SK-N-SH (cell line): Measurements from ENCODE around the gene ENOX2.

Experiments
- EZH2phosphoT487 ChIP-seq: fragments of 200-600 bp; sonication (generic); IDR thresholded peaks from 2 replicates; pipeline ENCODE4 v1.6.1; 2017; ENCODE audit warnings: low read depth, mixed run types, mild to moderate bottlenecking, antibody characterized with exemption, moderate library complexity, borderline replicate concordance
- GABPA ChIP-seq: IDR thresholded peaks from 2 replicates; pipeline ENCODE4 v1.4.0; 2012; ENCODE audit warnings: low read depth, mild to moderate bottlenecking
- POLR2AphosphoS5 ChIP-seq: IDR thresholded peaks from 2 replicates; pipeline ENCODE4 v1.6.1; 2012; ENCODE audit warnings: low read depth, low read length
- RAD21 ChIP-seq: IDR thresholded peaks from 2 replicates; pipeline ENCODE4 v1.6.1; 2012; ENCODE audit warnings: mild to moderate bottlenecking, low read length
- TCF12 ChIP-seq: IDR thresholded peaks from 2 replicates; pipeline ENCODE4 v1.4.0; 2012
- TEAD4 ChIP-seq: IDR thresholded peaks from 2 replicates; pipeline ENCODE4 v1.4.0; 2012; ENCODE audit warnings: mild to moderate bottlenecking, borderline replicate concordance; ENCODE audit not compliant: insufficient read depth
- YY1 ChIP-seq: IDR thresholded peaks from 2 replicates; pipeline ENCODE4 v1.4.0; 2012; ENCODE audit warnings: low read depth, mild to moderate bottlenecking
- TF ChIP-seq, protein P1 (sequence below): fragments of 200-600 bp; sonication (generic); IDR thresholded peaks from 2 replicates; pipeline ENCODE4 v1.6.1; 2017; ENCODE audit warnings: antibody characterized with exemption, mild to moderate bottlenecking, moderate library complexity
- TF ChIP-seq, protein P2 (sequence below): fragments of 150-350 bp; IDR thresholded peaks from 2 replicates; pipeline ENCODE4 v1.6.1; 2017; ENCODE audit warnings: antibody characterized with exemption, low read length, low read depth, borderline replicate concordance
- TF ChIP-seq, protein P3 (sequence below): IDR thresholded peaks from 2 replicates; pipeline ENCODE4 v1.4.0; 2012; ENCODE audit warnings: low read depth
- TF ChIP-seq, protein P4 (sequence below): IDR thresholded peaks from 2 replicates; pipeline ENCODE4 v1.6.1; 2012; ENCODE audit warnings: mild to moderate bottlenecking, low read depth, low read length, moderate library complexity
- TF ChIP-seq, protein P5 (sequence below): fragments of 150-350 bp; IDR thresholded peaks from 2 replicates; pipeline ENCODE4 v1.6.1; 2016; ENCODE audit warnings: mild to moderate bottlenecking, low read depth, low read length

DNA sequence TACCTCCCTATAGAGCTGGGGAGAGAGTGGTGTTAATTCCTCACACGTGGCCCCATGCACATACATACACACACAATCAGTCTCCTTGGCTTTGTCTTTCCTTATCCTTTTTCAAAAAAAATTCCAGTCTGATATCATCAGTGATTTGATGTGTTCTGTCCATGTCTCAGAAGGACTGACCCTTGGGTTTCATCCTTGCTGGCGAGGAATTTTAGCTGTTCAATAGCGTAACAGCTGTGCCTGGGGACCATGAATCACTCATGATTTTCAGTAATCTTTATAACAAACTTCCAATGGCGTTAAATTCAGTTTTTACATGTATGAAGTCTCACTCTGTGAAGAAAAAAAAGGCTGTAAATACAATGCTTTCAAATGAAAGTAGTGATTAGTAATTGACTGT lies 296.6 kb downstream of the ENOX2 start:
- TF ChIP-seq POLR2AphosphoS5 (no peak), GABPA (no peak), YY1 (no peak), TEAD4 (no peak), RAD21 (no peak), TCF12 (no peak), EZH2phosphoT487 (no peak)
- TF ChIP-seq, protein P1, sequence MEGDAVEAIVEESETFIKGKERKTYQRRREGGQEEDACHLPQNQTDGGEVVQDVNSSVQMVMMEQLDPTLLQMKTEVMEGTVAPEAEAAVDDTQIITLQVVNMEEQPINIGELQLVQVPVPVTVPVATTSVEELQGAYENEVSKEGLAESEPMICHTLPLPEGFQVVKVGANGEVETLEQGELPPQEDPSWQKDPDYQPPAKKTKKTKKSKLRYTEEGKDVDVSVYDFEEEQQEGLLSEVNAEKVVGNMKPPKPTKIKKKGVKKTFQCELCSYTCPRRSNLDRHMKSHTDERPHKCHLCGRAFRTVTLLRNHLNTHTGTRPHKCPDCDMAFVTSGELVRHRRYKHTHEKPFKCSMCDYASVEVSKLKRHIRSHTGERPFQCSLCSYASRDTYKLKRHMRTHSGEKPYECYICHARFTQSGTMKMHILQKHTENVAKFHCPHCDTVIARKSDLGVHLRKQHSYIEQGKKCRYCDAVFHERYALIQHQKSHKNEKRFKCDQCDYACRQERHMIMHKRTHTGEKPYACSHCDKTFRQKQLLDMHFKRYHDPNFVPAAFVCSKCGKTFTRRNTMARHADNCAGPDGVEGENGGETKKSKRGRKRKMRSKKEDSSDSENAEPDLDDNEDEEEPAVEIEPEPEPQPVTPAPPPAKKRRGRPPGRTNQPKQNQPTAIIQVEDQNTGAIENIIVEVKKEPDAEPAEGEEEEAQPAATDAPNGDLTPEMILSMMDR, result no peak
- TF ChIP-seq, protein P2, sequence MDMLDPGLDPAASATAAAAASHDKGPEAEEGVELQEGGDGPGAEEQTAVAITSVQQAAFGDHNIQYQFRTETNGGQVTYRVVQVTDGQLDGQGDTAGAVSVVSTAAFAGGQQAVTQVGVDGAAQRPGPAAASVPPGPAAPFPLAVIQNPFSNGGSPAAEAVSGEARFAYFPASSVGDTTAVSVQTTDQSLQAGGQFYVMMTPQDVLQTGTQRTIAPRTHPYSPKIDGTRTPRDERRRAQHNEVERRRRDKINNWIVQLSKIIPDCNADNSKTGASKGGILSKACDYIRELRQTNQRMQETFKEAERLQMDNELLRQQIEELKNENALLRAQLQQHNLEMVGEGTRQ, result no peak
- TF ChIP-seq, protein P3, sequence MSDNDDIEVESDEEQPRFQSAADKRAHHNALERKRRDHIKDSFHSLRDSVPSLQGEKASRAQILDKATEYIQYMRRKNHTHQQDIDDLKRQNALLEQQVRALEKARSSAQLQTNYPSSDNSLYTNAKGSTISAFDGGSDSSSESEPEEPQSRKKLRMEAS, result no peak
- TF ChIP-seq, protein P4, sequence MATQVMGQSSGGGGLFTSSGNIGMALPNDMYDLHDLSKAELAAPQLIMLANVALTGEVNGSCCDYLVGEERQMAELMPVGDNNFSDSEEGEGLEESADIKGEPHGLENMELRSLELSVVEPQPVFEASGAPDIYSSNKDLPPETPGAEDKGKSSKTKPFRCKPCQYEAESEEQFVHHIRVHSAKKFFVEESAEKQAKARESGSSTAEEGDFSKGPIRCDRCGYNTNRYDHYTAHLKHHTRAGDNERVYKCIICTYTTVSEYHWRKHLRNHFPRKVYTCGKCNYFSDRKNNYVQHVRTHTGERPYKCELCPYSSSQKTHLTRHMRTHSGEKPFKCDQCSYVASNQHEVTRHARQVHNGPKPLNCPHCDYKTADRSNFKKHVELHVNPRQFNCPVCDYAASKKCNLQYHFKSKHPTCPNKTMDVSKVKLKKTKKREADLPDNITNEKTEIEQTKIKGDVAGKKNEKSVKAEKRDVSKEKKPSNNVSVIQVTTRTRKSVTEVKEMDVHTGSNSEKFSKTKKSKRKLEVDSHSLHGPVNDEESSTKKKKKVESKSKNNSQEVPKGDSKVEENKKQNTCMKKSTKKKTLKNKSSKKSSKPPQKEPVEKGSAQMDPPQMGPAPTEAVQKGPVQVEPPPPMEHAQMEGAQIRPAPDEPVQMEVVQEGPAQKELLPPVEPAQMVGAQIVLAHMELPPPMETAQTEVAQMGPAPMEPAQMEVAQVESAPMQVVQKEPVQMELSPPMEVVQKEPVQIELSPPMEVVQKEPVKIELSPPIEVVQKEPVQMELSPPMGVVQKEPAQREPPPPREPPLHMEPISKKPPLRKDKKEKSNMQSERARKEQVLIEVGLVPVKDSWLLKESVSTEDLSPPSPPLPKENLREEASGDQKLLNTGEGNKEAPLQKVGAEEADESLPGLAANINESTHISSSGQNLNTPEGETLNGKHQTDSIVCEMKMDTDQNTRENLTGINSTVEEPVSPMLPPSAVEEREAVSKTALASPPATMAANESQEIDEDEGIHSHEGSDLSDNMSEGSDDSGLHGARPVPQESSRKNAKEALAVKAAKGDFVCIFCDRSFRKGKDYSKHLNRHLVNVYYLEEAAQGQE, result no peak
- TF ChIP-seq, protein P5, sequence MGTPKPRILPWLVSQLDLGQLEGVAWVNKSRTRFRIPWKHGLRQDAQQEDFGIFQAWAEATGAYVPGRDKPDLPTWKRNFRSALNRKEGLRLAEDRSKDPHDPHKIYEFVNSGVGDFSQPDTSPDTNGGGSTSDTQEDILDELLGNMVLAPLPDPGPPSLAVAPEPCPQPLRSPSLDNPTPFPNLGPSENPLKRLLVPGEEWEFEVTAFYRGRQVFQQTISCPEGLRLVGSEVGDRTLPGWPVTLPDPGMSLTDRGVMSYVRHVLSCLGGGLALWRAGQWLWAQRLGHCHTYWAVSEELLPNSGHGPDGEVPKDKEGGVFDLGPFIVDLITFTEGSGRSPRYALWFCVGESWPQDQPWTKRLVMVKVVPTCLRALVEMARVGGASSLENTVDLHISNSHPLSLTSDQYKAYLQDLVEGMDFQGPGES, result no peak
